CD4-positive, CD25-positive, alpha-beta regulatory T cell (primary cell): Measurements from ENCODE around the gene KMT5C. TPM values are rescaled to one million over a fixed set of nuclear protein-coding genes. Genes with fewer than 3 reads are reported as not detected.

Experiments used
- ATAC-seq, 2 donors: fragments of 150-1000 bp; cut with Tn5 transposase; one replicate each; pipeline ENCODE4 v1.10.0; 2021; ENCODE audit warnings: low read depth in 2 of 2, moderate number of reproducible peaks in 2 of 2, moderate library complexity in 1 of 2
- DNase-seq, 3 donors: peaks; one replicate each; pipeline versions ENCODE4 v3.0.0 to v3.0.0-alpha.2; 2012 to 2022; ENCODE audit warnings: mixed read lengths in 1 of 3
- H3K27ac ChIP-seq: one replicate; pipeline ENCODE4 v1.7.0; 2013; ENCODE audit warnings: mild to moderate bottlenecking, low read length; ENCODE audit not compliant: insufficient read depth, poor library complexity, severe bottlenecking
- H3K27me3 ChIP-seq: one replicate; pipeline ENCODE4 v1.7.0; 2013; ENCODE audit warnings: low read length; ENCODE audit not compliant: control insufficient read depth, insufficient read depth
- H3K36me3 ChIP-seq: one replicate; pipeline ENCODE4 v1.7.0; 2013; ENCODE audit warnings: mild to moderate bottlenecking, low read length, moderate library complexity; ENCODE audit not compliant: control insufficient read depth, insufficient read depth
- H3K4me1 ChIP-seq: 2 replicates; pipeline ENCODE4 v1.7.0; 2013; ENCODE audit warnings: mild to moderate bottlenecking, low read length; ENCODE audit not compliant: insufficient read depth, control insufficient read depth, poor library complexity, severe bottlenecking
- H3K4me3 ChIP-seq: one replicate; pipeline ENCODE4 v1.7.0; 2013; ENCODE audit warnings: low read depth, mild to moderate bottlenecking, low read length, moderate library complexity
- H3K9me3 ChIP-seq, 2 experiments: 1 replicate in 1 of 2; 2 replicates in 1 of 2; pipeline ENCODE4 v1.7.0; 2013; ENCODE audit warnings: low read length in 2 of 2, mild to moderate bottlenecking in 1 of 2, moderate library complexity in 1 of 2; ENCODE audit not compliant: control insufficient read depth in 2 of 2
- H3K27ac Mint-ChIP-seq, 3 donors: one replicate each; pipeline ENCODE4 v1.8.0; 2020 to 2022; ENCODE audit warnings: mild to moderate bottlenecking in 3 of 3, mixed read lengths in 3 of 3, moderate library complexity in 2 of 3
- H3K27me3 Mint-ChIP-seq: one replicate; pipeline ENCODE4 v1.8.0; 2022; ENCODE audit warnings: mild to moderate bottlenecking, mixed read lengths
- H3K36me3 Mint-ChIP-seq: one replicate; pipeline ENCODE4 v1.8.0; 2020; ENCODE audit warnings: mixed read lengths
- H3K4me1 Mint-ChIP-seq, 4 donors: one replicate each; pipeline ENCODE4 v1.8.0; 2020 to 2022; ENCODE audit warnings: mixed read lengths in 4 of 4, mild to moderate bottlenecking in 1 of 4
- H3K4me3 Mint-ChIP-seq, 4 donors: one replicate each; pipeline ENCODE4 v1.8.0; 2020 to 2022; ENCODE audit warnings: mild to moderate bottlenecking in 4 of 4, mixed read lengths in 4 of 4, moderate library complexity in 3 of 4
- H3K9me3 Mint-ChIP-seq, 7 donors: one replicate each; pipeline ENCODE4 v1.8.0; 2020 to 2022; ENCODE audit warnings: mixed read lengths in 7 of 7, mild to moderate bottlenecking in 3 of 7, moderate library complexity in 2 of 7
- polyA plus RNA-seq, 4 donors: library from polyadenylated mRNA; unstranded; fragments of 300-500 nt; fragmentation: Illumina TruSeq; gene quantifications; one replicate each; pipeline ENCODE4 v1.2.3, GENCODE V29; 2021
- total RNA-seq: library from RNA; stranded (reverse); gene quantifications from one replicate; pipeline ENCODE4 v1.2.3, GENCODE V29; 2022

Gene KMT5C
- total and polyA plus RNA-seq, 5 donors from 2014 or later, result 0.98 to 69.6 (median 1.2) TPM

GRCh38 chr19:55383279-55384130 is 43.8 kb downstream of the KMT5C start:
- Mint-ChIP-seq H3K4me3 (peak overlapping the region; percentile 86 to 90 (median 88)), H3K36me3 (peaks cover 18% of the 10 kb centered on the region), H3K27ac (peak overlapping the region; percentile 38 to 88 (median 84)), H3K27me3 (no peaks in the 10 kb centered on the region), H3K4me1 (peaks cover 0 to 59% (median 25%) of the 10 kb centered on the region in 4 donors), H3K9me3 (peaks cover 0 to 2% (median 0%) of the 10 kb centered on the region in 7 donors)
- H3K9me3 ChIP-seq, result no peaks in the 10 kb centered on the region
- H3K27me3 ChIP-seq, result no peaks in the 10 kb centered on the region
- ATAC-seq, result no peak
- peak; percentile 24 to 66 (median 33) for DNase-seq
- peaks cover 48% of the 10 kb centered on the region for H3K4me1 ChIP-seq
- H3K4me3 ChIP-seq, result peak overlapping the region; percentile 34
- H3K27ac ChIP-seq, result peak overlapping the region; percentile 23
- peaks cover 17% of the 10 kb centered on the region for H3K36me3 ChIP-seq

GRCh38 chr19:55384131-55384919 is 44.6 kb downstream of the KMT5C start, which contains the start of gene TMEM238:
Gene TMEM238 (minus strand): TSS chr19:55384292. CDS start chr19:55384259, 33 bp downstream.
- Mint-ChIP-seq H3K4me1 (peaks cover 0 to 67% (median 27%) of the 10 kb centered on the region in 4 donors), H3K4me3 (peak within 1 kb of the TSS; percentile 97 to 100 (median 100)), H3K27me3 (no peaks in the 10 kb centered on the region), H3K27ac (peak within 1 kb of the TSS; percentile 95 to 100 (median 99)), H3K36me3 (peaks cover 19% of the 10 kb centered on the region), H3K9me3 (peaks cover 0 to 2% (median 0%) of the 10 kb centered on the region in 7 donors)
- H3K9me3 ChIP-seq, result no peaks in the 10 kb centered on the region
- peaks cover 25% of the 10 kb centered on the region for H3K36me3 ChIP-seq
- peak within 1 kb of the TSS; percentile 94 for H3K4me3 ChIP-seq
- DNase-seq (peak; percentile 28 to 56 (median 45)), ATAC-seq (no peak)
- H3K27me3 ChIP-seq, result no peaks in the 10 kb centered on the region
- H3K27ac ChIP-seq, result peak within 1 kb of the TSS; percentile 94
- peaks cover 56% of the 10 kb centered on the region for H3K4me1 ChIP-seq

GRCh38 chr19:55384920-55385723 is 45.4 kb downstream of the KMT5C start:
- peak; percentile 85 to 86 for ATAC-seq
- Mint-ChIP-seq H3K27ac (peak overlapping the region; percentile 95 to 100 (median 99)), H3K4me3 (peak overlapping the region; percentile 97 to 100 (median 100)), H3K36me3 (peaks cover 24% of the 10 kb centered on the region), H3K9me3 (peaks cover 0 to 2% (median 0%) of the 10 kb centered on the region in 7 donors), H3K27me3 (no peaks in the 10 kb centered on the region), H3K4me1 (peaks cover 5 to 75% (median 32%) of the 10 kb centered on the region in 4 donors)
- peak; percentile 95 to 97 (median 96) for DNase-seq
- peak overlapping the region; percentile 94 for H3K4me3 ChIP-seq
- H3K27ac ChIP-seq, result peak overlapping the region; percentile 94
- H3K36me3 ChIP-seq, result peaks cover 25% of the 10 kb centered on the region
- no peaks in the 10 kb centered on the region for H3K9me3 ChIP-seq
- H3K4me1 ChIP-seq, result peaks cover 61% of the 10 kb centered on the region
- no peaks in the 10 kb centered on the region for H3K27me3 ChIP-seq

GRCh38 chr19:55385724-55386492 is 46.2 kb downstream of the KMT5C start, which contains the start of gene RPL28:
Gene RPL28 (plus strand): TSS chr19:55385932. CDS start chr19:55386358, 426 bp downstream.
- Mint-ChIP-seq H3K4me3 (peak within 1 kb of the TSS; percentile 97 to 100 (median 100)), H3K4me1 (peaks cover 5 to 81% (median 36%) of the 10 kb centered on the region in 4 donors), H3K9me3 (peaks cover 0 to 2% (median 0%) of the 10 kb centered on the region in 7 donors), H3K27ac (peak within 1 kb of the TSS; percentile 95 to 100 (median 99)), H3K27me3 (no peaks in the 10 kb centered on the region), H3K36me3 (peaks cover 30% of the 10 kb centered on the region)
- H3K27ac ChIP-seq, result peak within 1 kb of the TSS; percentile 94
- peak within 1 kb of the TSS; percentile 94 for H3K4me3 ChIP-seq
- peaks cover 61% of the 10 kb centered on the region for H3K4me1 ChIP-seq
- peak; percentile 97 to 99 (median 99) for DNase-seq
- H3K27me3 ChIP-seq, result no peaks in the 10 kb centered on the region
- peak; percentile 75 to 79 for ATAC-seq
- H3K9me3 ChIP-seq, result no peaks in the 10 kb centered on the region
- peaks cover 31% of the 10 kb centered on the region for H3K36me3 ChIP-seq

GRCh38 chr19:55386493-55386971 is 46.9 kb downstream of the KMT5C start:
- DNase-seq (peak in 1 of 3 donors; percentile 30), ATAC-seq (no peak)
- H3K27ac Mint-ChIP-seq, result peak overlapping the region; percentile 95 to 100 (median 99)
- Histone ChIP-seq H3K4me1 (peaks cover 61% of the 10 kb centered on the region), H3K27me3 (no peaks in the 10 kb centered on the region), H3K27ac (peak overlapping the region; percentile 94), H3K9me3 (no peaks in the 10 kb centered on the region), H3K36me3 (peaks cover 37% of the 10 kb centered on the region), H3K4me3 (peak overlapping the region; percentile 90)
- no peaks in the 10 kb centered on the region for H3K27me3 Mint-ChIP-seq
- H3K9me3 Mint-ChIP-seq, result peaks cover 0 to 2% (median 0%) of the 10 kb centered on the region in 7 donors
- peaks cover 29% of the 10 kb centered on the region for H3K36me3 Mint-ChIP-seq
- peaks cover 5 to 81% (median 38%) of the 10 kb centered on the region in 4 donors for H3K4me1 Mint-ChIP-seq
- peak overlapping the region; percentile 97 to 100 (median 100) for H3K4me3 Mint-ChIP-seq

GRCh38 chr19:55387736-55388497 is 48.2 kb downstream of the KMT5C start:
- peaks cover 30% of the 10 kb centered on the region for H3K36me3 Mint-ChIP-seq
- peaks cover 53% of the 10 kb centered on the region for H3K4me1 ChIP-seq
- no peaks in the 10 kb centered on the region for H3K9me3 ChIP-seq
- no peaks in the 10 kb centered on the region for H3K27me3 Mint-ChIP-seq
- H3K36me3 ChIP-seq, result peaks cover 41% of the 10 kb centered on the region
- H3K27me3 ChIP-seq, result no peaks in the 10 kb centered on the region
- H3K4me3 ChIP-seq, result peak overlapping the region; percentile 90
- DNase-seq (no peak), ATAC-seq (no peak)
- H3K27ac Mint-ChIP-seq, result peak overlapping the region; percentile 84 to 100 (median 95)
- peak overlapping the region; percentile 97 to 100 (median 100) for H3K4me3 Mint-ChIP-seq
- peaks cover 5 to 75% (median 36%) of the 10 kb centered on the region in 4 donors for H3K4me1 Mint-ChIP-seq
- peak overlapping the region; percentile 94 for H3K27ac ChIP-seq
- H3K9me3 Mint-ChIP-seq, result peaks cover 0 to 2% (median 0%) of the 10 kb centered on the region in 7 donors
